Measurements from ENCODE around the gene TIAM2.
"Not testable (repeated sequence)": the region's sequence is repeated elsewhere in the genome, so short reads cannot be mapped to it uniquely, and the experiment has no call there.

TIAM2 gene

GRCh38 chr6:154995254-154996015 is at the start of gene TIAM2:
Gene TIAM2 (plus strand): TSS chr6:154995315. CDS start chr6:155129224, 133,909 bp downstream.
- DNase-seq, result no peak

DNA sequence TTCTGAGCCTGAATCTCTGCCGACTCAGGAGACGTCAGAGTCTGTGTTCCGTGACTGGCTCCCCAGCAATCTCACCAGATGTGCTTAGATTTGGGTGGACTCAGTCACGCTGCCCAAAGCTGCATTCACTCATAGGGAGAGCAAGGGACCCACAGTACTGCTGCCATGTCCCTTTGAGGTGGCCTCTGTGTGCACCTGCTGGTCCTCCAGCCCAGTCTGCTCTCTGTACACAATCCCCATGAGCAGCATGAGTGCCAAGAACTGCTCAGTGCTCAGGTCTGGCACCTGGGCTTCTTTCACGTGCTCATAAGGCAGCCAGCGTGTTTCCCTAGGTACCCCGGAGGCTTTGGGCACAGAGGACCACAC is 44.2 kb upstream of the TIAM2 start:
- DNase-seq, result no peak

DNA sequence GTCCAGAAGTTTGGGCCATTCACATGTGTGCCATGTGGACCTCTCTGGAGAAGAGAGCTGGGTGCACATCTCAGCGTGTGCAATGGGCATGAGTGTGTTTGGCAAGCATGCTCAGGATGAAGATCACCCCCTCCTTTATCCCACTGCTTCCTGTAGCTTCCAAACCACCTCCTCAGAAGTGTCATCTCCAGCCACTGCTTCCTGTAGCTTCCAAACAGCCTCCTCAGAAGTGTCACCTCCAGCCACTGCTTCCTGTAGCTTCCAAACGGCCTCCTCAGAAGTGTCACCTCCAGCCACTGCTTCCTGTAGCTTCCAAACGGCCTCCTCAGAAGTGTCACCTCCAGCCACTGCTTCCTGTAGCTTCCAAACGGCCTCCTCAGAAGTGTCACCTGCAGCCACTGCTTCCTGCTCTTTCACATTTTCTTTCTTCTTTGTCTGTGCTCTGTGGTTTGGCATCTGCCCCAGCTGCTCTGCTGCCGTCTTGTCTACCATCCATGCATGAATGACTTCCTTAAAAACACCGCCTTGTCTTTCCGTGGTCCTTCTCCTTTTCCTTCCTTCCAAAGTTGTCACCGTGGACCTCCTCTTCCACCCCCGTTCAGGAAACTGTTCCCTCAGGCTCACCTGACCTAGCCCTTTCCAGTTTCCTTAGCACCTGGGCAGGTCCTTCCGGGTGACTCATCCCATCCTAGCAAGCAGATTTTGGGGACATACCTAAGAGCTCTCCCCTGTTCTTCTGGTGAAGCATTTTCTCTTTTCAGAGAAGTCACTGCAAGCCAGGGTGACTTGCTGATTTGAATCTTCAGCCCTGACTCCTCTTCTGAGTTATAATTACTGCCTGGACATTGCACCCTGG is 43.5 kb upstream of the TIAM2 start:
- no peak for DNase-seq

DNA sequence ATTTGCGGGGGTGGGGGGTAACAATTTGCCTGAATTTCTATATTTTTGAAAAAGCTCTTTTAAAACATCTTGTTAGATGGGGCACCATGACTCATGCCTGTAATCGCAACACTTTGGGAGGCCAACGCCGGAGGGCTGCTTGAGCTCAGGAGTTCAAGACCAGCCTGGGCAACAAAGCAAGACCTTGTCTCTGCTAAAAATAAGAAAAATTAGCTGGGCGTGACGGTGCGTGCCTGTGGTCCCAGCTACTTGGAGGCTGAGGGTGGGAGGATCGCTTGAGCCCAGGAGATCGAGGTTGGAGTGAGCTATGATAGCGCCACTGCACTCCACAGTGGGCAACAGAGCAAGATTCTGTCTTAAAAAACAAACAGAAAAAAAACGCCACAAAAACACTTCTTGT is 41.5 kb upstream of the TIAM2 start:
- no peak for DNase-seq

DNA sequence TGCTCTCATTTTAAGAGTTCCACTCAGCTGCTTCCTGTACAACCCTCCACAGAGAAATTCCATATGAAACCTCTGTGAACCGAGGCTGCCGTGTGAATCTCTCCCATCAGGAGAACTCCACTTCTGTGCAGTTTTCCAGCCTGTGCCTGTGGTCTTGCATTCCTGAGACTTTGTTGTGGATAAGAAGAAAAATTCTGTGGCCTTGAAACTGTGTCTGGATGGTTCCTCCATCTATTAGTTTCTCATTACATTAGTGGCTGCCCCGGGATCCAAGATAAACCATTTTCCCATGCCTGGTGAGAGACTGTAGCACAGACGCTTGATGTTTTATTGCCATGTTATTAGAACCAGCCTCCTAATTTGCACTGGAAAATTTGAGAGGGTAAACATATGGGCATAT is 40.8 kb upstream of the TIAM2 start:
- DNase-seq, result no peak

DNA sequence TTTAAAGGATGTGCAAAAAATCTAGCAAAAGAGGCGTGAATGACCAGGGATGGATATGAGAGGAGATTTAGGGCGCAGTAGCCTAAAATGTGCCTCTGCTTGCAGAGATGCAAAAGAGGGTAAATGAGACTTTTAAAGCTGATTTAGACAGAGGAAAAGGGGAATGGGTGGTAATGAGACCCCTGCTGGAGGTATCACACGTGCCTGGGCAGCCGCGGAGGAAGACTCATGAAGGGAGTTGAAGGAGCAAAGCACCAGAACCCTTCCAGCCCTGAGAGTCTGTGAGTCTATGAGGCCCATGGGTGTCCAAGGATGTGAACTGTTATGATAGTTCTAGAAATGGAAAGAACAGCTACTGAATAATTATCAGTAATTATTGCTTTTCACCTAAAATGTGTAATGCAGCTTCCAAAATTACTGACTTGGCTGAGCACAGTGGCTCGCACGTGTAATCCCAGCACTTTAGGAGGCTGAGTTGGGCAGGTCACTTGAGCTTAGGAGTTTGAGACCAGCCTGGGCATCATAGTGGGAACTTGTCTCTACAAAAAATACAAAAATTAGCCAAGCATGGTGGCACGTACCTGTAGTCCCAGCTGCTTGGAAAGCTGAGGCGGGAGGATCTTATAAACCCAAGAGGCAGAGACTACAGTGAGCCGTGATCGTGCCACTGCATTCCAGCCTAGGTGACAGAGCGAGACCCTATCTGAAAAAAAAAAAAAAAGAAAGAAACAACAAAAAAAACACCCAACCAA is 38.2 kb upstream of the TIAM2 start:
- no peak for DNase-seq

GRCh38 chr6:154958469-154958868 is 36.6 kb upstream of the TIAM2 start:
- no peak for DNase-seq

DNA sequence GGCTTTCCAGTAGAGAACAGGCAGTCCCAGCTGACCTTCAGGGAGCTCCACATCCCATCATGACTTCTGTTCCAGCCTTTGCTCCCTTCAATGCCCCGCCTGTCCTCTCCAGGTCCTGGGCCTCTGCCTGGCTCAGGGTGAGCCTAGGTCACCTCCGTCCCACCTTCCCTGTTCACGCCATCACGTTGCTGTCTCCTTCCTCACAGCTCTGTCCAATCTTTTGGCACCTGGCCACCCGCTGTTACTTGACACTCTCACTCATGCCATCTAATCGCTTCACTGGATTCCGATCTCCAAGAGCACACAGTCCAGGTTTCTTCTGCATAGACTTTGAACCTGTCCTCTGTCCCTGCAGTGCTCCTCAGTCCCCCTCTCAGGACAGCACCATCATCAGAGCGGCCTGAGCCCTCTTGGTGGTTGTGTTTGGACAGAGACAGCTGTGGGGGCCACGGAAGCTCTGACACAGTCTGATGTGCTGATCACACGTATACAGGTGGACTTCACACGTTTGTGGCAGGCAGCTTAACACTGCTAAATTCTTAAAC is 34.7 kb upstream of the TIAM2 start:
- DNase-seq, result no peak

DNA sequence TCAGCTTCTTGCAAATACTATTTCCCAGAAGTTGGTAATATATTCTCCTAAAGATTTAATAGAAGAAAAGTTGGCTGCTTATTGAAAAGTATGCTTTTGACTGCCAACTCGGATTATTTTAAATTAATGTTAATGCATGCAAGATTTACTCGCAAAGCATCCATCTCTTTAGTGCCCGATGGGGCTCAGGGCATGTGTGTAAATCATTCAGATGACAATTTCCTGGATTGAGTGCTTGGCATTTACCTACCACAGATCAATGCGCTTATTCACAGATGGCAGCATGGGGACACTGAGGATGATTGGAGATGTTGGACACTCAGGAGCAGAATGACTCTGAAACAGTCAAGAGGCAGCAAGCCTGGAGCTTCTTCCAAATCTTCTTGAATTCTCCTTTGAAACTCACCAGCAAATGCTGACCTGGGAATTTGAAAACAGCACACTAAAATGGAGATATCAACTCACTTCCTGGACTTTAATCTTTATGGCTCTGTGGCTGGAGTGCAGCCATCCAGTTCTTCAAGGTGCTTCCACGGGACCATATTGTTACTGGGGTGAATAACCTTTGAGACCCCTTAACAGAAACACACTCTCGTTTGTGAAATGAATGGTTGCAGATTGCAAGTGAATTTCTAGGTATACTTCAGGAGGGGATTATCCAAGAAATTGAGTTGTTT is 34.1 kb upstream of the TIAM2 start:
- DNase-seq, result no peak

DNA sequence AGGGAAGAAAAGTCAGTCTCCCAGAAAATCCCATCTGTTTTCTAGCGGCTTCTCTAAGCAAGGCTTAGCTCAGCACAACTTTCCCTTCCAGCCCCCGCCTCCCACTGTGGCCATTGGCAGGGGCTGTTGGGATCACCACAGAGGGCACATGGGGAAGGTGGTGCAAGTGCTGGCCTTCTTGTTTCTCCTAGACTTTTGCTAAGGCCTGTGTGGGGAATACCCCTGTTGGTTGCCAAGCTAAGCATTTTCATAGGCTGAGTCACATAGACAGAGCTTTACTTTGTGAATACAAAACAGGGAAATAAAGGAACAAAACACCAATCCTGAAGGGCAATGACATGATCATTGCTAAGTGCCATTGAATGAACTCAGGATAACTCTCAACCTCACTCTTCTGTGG is 32.4 kb upstream of the TIAM2 start:
- DNase-seq, result no peak

GRCh38 chr6:154966065-154966770 is 28.9 kb upstream of the TIAM2 start:
- DNase-seq, result not testable (repeated sequence)

DNA sequence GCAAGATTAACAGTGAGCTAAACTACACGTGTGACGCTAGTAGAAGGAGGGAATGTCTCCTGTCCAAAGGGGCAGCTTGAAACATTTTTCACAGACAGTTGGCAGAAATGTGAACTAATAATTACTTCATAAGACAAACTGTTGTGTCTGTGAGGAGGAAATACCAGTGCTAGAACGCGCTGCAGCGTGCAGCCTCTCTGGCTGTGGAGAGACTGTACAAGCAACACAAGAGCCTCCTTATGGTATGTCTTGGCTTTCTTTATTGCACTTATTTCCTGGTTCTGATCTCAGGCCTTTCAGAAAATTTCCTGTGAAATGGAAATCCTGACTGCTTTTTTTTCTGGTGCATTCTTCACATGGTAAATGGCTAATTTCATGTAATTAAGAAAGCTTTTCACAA is 25.3 kb upstream of the TIAM2 start:
- DNase-seq, result no peak

GRCh38 chr6:154974485-154975149 is 20.5 kb upstream of the TIAM2 start:
- DNase-seq, result no peak

GRCh38 chr6:154977588-154977987 is 17.5 kb upstream of the TIAM2 start:
- no peak for DNase-seq

- DNase-seq, result no peak
Observed at GRCh38 chr6:154980273-154981078, 14.6 kb upstream of the TIAM2 start.

DNA sequence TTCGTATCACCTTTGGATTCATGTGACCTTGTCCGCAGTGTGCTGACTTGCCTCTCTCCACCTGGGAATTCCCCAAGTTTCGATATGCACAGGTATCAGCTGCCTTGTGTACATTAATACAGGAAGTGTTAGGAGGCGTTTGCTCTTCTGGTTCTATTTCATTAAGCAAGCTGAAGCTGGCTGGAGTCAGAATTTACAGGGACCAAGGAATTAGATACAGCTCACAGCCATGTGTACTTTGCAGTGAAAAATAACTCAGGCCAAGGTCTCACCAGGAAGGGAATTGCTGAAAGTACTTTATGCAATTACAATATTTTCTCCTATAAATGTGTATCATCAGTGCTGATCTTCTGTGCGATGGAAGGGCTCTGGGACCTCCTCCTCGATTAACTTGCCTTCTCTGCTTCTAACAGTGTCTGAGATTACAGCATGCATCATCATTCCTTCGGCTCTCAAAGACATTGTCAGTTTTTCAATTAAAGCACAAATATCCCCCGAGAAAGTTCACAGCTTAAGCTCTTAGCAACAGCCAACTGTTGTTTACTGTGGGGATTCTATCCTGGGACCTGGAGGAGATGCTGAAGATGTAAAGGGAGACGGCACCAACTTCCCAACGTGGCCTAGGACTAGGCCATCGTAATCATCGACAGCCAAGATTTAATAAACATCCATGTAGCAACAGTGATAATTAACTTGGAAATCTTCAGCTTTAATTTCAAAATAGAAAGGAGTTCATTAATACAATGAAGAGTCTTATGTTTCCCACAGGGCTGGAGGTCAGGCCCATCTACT is 13.8 kb upstream of the TIAM2 start:
- no peak for DNase-seq

- DNase-seq, result no peak
Observed at GRCh38 chr6:154984146-154984545, 11.0 kb upstream of the TIAM2 start.

GRCh38 chr6:154986787-154987235 is 8.3 kb upstream of the TIAM2 start:
- no peak for DNase-seq

DNA sequence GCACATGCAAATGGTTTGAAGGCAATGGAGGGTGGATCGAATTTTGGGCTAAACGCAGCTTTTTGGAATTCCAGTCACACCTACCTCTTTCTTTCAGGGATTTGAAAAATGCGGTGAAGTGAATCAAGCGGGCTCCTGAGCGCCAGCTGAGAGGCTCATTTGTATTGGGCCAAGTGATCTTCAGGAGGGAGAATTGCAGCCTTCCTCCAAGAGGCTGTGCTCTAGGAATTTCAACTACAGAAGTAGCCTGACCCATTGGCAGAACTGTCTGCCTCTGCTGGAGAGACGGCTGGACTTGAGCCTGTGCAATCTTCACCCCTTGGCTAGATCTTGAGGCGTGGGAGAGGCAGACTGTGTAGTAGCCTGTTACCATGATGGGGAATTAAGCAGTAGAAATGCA is 5.7 kb upstream of the TIAM2 start:
- no peak for DNase-seq

DNA sequence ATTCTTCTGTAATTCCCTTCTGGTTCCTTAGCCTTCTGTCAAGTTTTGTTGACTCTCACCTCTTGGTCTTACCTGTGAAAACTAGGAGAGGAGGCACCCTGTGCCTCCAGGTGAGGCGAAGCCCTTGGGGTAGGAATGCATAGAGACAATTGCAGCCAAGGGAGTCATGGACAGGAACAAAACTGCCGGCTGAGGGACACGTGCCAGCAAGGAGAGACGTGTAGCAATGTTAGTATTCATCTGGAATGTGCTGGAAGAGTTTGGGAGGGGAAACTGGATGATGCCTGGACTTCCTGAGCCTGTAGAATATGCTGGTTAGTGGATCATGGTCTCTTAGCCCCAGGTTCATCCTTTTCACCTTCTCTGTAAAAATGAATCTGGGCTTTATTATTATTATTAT is 3.9 kb upstream of the TIAM2 start:
- no peak for DNase-seq

Data from activated CD8-positive, alpha-beta memory T cell treated with anti-CD3 and anti-CD28 coated beads, Interleukin-2, amount 50 U/mL, for 4 hours (primary cell).